Muscle layer of colon (tissue), 2 donors: ENCODE measurements around the gene NUP35.

Experiments
- H3K27ac ChIP-seq: one replicate; pipeline ENCODE4 v1.7.0; 2013; ENCODE audit warnings: low read depth, mild to moderate bottlenecking, low read length, moderate library complexity
- H3K27me3 ChIP-seq, 2 donors: one replicate each; pipeline ENCODE4 v1.7.0; 2013; ENCODE audit warnings: low read length in 2 of 2, mild to moderate bottlenecking in 2 of 2; ENCODE audit not compliant: insufficient read depth in 2 of 2, control insufficient read depth in 1 of 2
- H3K36me3 ChIP-seq: one replicate; pipeline ENCODE4 v1.7.0; 2013; ENCODE audit warnings: mild to moderate bottlenecking, low read length; ENCODE audit not compliant: insufficient read depth
- H3K4me1 ChIP-seq: one replicate; pipeline ENCODE4 v1.7.0; 2013; ENCODE audit warnings: mild to moderate bottlenecking, low read length; ENCODE audit not compliant: insufficient read depth
- H3K4me3 ChIP-seq, 2 donors: one replicate each; pipeline ENCODE4 v1.7.0; 2013; ENCODE audit warnings: low read length in 2 of 2, low read depth in 1 of 2, mild to moderate bottlenecking in 1 of 2, moderate library complexity in 1 of 2
- H3K9ac ChIP-seq: one replicate; pipeline ENCODE4 v1.7.0; 2013; ENCODE audit warnings: low read length
- H3K9me3 ChIP-seq: one replicate; pipeline ENCODE4 v1.7.0; 2013; ENCODE audit warnings: mild to moderate bottlenecking, low read length
- donor health status: abdominal sarcoma.
- donor health status: Adenocarcinoma of cecum.

Gene NUP35

GRCh38 chr2:183185534-183185933 is 61.3 kb downstream of the NUP35 start:
- H3K9ac ChIP-seq: no peak overlapping the region
- H3K36me3 ChIP-seq: peaks cover 4% of the 10 kb centered on the region

GRCh38 chr2:183186296-183186695 is 62.1 kb downstream of the NUP35 start:
- Histone ChIP-seq H3K27me3 (no peaks in the 10 kb centered on the region), H3K4me1 (no peaks in the 10 kb centered on the region), H3K4me3 (no peak overlapping the region), H3K27ac (no peak overlapping the region), H3K9me3 (no peaks in the 10 kb centered on the region), H3K9ac (no peak overlapping the region), H3K36me3 (peaks cover 4% of the 10 kb centered on the region)

More at GRCh38 chr2:183185534-183185933, 61.3 kb downstream of the NUP35 start:
- no peaks in the 10 kb centered on the region for H3K9me3 ChIP-seq
- no peaks in the 10 kb centered on the region for H3K27me3 ChIP-seq
- no peaks in the 10 kb centered on the region for H3K4me1 ChIP-seq
- no peak overlapping the region for H3K27ac ChIP-seq
- no peak overlapping the region for H3K4me3 ChIP-seq

GRCh38 chr2:183186766-183187165 is 62.5 kb downstream of the NUP35 start:
- Histone ChIP-seq H3K9me3 (no peaks in the 10 kb centered on the region), H3K27me3 (no peaks in the 10 kb centered on the region), H3K4me1 (no peaks in the 10 kb centered on the region), H3K27ac (no peak overlapping the region), H3K36me3 (peaks cover 4% of the 10 kb centered on the region), H3K9ac (no peak overlapping the region), H3K4me3 (no peak overlapping the region)

- Histone ChIP-seq H3K4me1 (no peaks in the 10 kb centered on the region), H3K9ac (no peak overlapping the region), H3K4me3 (no peak overlapping the region), H3K9me3 (no peaks in the 10 kb centered on the region), H3K27ac (no peak overlapping the region), H3K27me3 (no peaks in the 10 kb centered on the region), H3K36me3 (no peaks in the 10 kb centered on the region)
Measured at GRCh38 chr2:183192343-183192742, 68.1 kb downstream of the NUP35 start.

GRCh38 chr2:183193904-183194303 is 69.7 kb downstream of the NUP35 start:
- H3K36me3 ChIP-seq: no peaks in the 10 kb centered on the region
- no peak overlapping the region for H3K27ac ChIP-seq
- H3K9ac ChIP-seq: no peak overlapping the region
- H3K4me1 ChIP-seq: no peaks in the 10 kb centered on the region
- no peaks in the 10 kb centered on the region for H3K9me3 ChIP-seq
- H3K4me3 ChIP-seq: no peak overlapping the region
- no peaks in the 10 kb centered on the region for H3K27me3 ChIP-seq

GRCh38 chr2:183195397-183195796 is 71.2 kb downstream of the NUP35 start:
- H3K27ac ChIP-seq: no peak overlapping the region
- no peaks in the 10 kb centered on the region for H3K9me3 ChIP-seq
- no peak overlapping the region for H3K9ac ChIP-seq
- H3K4me1 ChIP-seq: no peaks in the 10 kb centered on the region
- H3K36me3 ChIP-seq: no peaks in the 10 kb centered on the region
- no peak overlapping the region for H3K4me3 ChIP-seq
- H3K27me3 ChIP-seq: no peaks in the 10 kb centered on the region

- H3K36me3 ChIP-seq: no peaks in the 10 kb centered on the region
- H3K4me3 ChIP-seq: no peak overlapping the region
- no peaks in the 10 kb centered on the region for H3K27me3 ChIP-seq
- H3K9me3 ChIP-seq: no peaks in the 10 kb centered on the region
- H3K4me1 ChIP-seq: no peaks in the 10 kb centered on the region
- no peak overlapping the region for H3K27ac ChIP-seq
- no peak overlapping the region for H3K9ac ChIP-seq
Measured at GRCh38 chr2:183195998-183196409, 71.8 kb downstream of the NUP35 start.

GRCh38 chr2:183204397-183204796 is 80.2 kb downstream of the NUP35 start:
- Histone ChIP-seq H3K4me1 (no peaks in the 10 kb centered on the region), H3K9me3 (no peaks in the 10 kb centered on the region), H3K4me3 (no peak overlapping the region), H3K27me3 (no peaks in the 10 kb centered on the region), H3K27ac (no peak overlapping the region), H3K9ac (no peak overlapping the region), H3K36me3 (no peaks in the 10 kb centered on the region)

GRCh38 chr2:183207110-183207509 is 82.9 kb downstream of the NUP35 start:
- H3K36me3 ChIP-seq: no peaks in the 10 kb centered on the region
- H3K27ac ChIP-seq: no peak overlapping the region
- no peaks in the 10 kb centered on the region for H3K9me3 ChIP-seq
- H3K9ac ChIP-seq: no peak overlapping the region
- H3K27me3 ChIP-seq: no peaks in the 10 kb centered on the region
- no peak overlapping the region for H3K4me3 ChIP-seq
- H3K4me1 ChIP-seq: no peaks in the 10 kb centered on the region

GRCh38 chr2:183209395-183210028 is 85.3 kb downstream of the NUP35 start:
- Histone ChIP-seq H3K9ac (no peak overlapping the region), H3K4me1 (no peaks in the 10 kb centered on the region), H3K9me3 (no peaks in the 10 kb centered on the region), H3K4me3 (no peak overlapping the region), H3K27me3 (no peaks in the 10 kb centered on the region), H3K36me3 (no peaks in the 10 kb centered on the region), H3K27ac (no peak overlapping the region)
